HG03175 (cell line): ENCODE data around the gene CBR3.
"Not testable (repeated sequence)": the region's sequence is repeated elsewhere in the genome, so short reads cannot be mapped to it uniquely, and the experiment has no call there.

Experiments
- ATAC-seq: cut with Tn5 transposase; IDR thresholded peaks from one replicate; pipeline ENCODE4 v1.9.1; 2021; ENCODE audit warnings: mild to moderate bottlenecking, moderate library complexity; ENCODE audit not compliant: unreplicated experiment

Gene CBR3

GRCh38 chr21:36134803-36135390 is at the start of gene CBR3:
TSS of gene CBR3 (plus strand) at chr21:36135079. CDS start at chr21:36135193, 114 bp downstream.
- no peak for ATAC-seq

- no peak for ATAC-seq
These were observed 47.3 kb upstream of the CBR3 start for GRCh38 chr21:36087362-36088138.

GRCh38 chr21:36089946-36090345 is 44.9 kb upstream of the CBR3 start:
- ATAC-seq: no peak

- no peak for ATAC-seq
These were observed 42.2 kb upstream of the CBR3 start for GRCh38 chr21:36092681-36093080.

GRCh38 chr21:36093512-36093911 is 41.4 kb upstream of the CBR3 start:
- no peak for ATAC-seq

GRCh38 chr21:36096398-36097290 is 38.2 kb upstream of the CBR3 start:
- no peak for ATAC-seq

GRCh38 chr21:36097427-36098181 is 37.3 kb upstream of the CBR3 start:
- ATAC-seq: peak; percentile 57

- ATAC-seq: no peak
These were observed 36.7 kb upstream of the CBR3 start for GRCh38 chr21:36098182-36098532.

- ATAC-seq: no peak
These were observed 35.9 kb upstream of the CBR3 start for GRCh38 chr21:36099000-36099399.

GRCh38 chr21:36099695-36100211 is 35.1 kb upstream of the CBR3 start:
- not testable (repeated sequence) for ATAC-seq

GRCh38 chr21:36100971-36101641 is 33.8 kb upstream of the CBR3 start:
- ATAC-seq: no peak

- ATAC-seq: no peak
These were observed 31.4 kb upstream of the CBR3 start for GRCh38 chr21:36103434-36103833.

- no peak for ATAC-seq
These were observed 30.3 kb upstream of the CBR3 start for GRCh38 chr21:36104317-36105300.

- ATAC-seq: no peak
These were observed 29.5 kb upstream of the CBR3 start for GRCh38 chr21:36105327-36105842.

GRCh38 chr21:36109868-36110267 is 25.0 kb upstream of the CBR3 start:
- ATAC-seq: no peak

GRCh38 chr21:36111238-36111637 is 23.6 kb upstream of the CBR3 start:
- no peak for ATAC-seq

GRCh38 chr21:36113647-36114428 is 21.0 kb upstream of the CBR3 start:
- ATAC-seq: no peak

GRCh38 chr21:36115138-36115730 is 19.6 kb upstream of the CBR3 start:
- ATAC-seq: no peak
